ENCODE data around the gene AKAIN1.

The AKAIN1 gene

GRCh38 chr18:5097116-5097703 lies 99.8 kb downstream of the AKAIN1 start:
- no peak overlapping the region for H3K4me3 ChIP-seq (ENCODE audit: low read depth, low read length)

- H3K4me3 ChIP-seq (ENCODE audit: low read depth, low read length), result no peak overlapping the region
Measured at GRCh38 chr18:5095239-5095638, 101.8 kb downstream of the AKAIN1 start.

- no peak overlapping the region for H3K4me3 ChIP-seq (ENCODE audit: low read depth, low read length)
Measured at GRCh38 chr18:5093902-5094301, 103.2 kb downstream of the AKAIN1 start.

Data from iPS-11a (cell line).